GM21515 (cell line): ENCODE data around the gene PDZD2.

Source experiments
- ATAC-seq: cut with Tn5 transposase; IDR thresholded peaks from one replicate; pipeline ENCODE4 v1.9.1; 2021; ENCODE audit not compliant: unreplicated experiment

Gene PDZD2

GRCh38 chr5:32156635-32157034 is 517.7 kb downstream of the PDZD2 start:
- no peak for ATAC-seq

- no peak for ATAC-seq
Measured at GRCh38 chr5:32157078-32157477, 518.1 kb downstream of the PDZD2 start.

GRCh38 chr5:32158679-32158975 is 519.7 kb downstream of the PDZD2 start:
- no peak for ATAC-seq

- ATAC-seq: no peak
Measured at GRCh38 chr5:32159328-32160072, 520.6 kb downstream of the PDZD2 start.

GRCh38 chr5:32160228-32160627 is 521.3 kb downstream of the PDZD2 start:
- no peak for ATAC-seq
